Progenitor cell of endocrine pancreas (in vitro differentiated cells): ENCODE results near the gene TRAF7. TPM values are rescaled to one million over a fixed set of nuclear protein-coding genes. Genes with fewer than 3 reads are reported as not detected.
"Not testable (repeated sequence)": the region's sequence is repeated elsewhere in the genome, so short reads cannot be mapped to it uniquely, and the experiment has no call there.

Experiments used
- DNase-seq: peaks from one replicate; pipeline ENCODE4 v3.0.0; 2021; ENCODE audit warnings: low spot score; ENCODE audit not compliant: unreplicated experiment
- H3K27ac Mint-ChIP-seq: 2 replicates; pipeline ENCODE4 v1.8.0; 2021; ENCODE audit warnings: mild to moderate bottlenecking, moderate library complexity, mixed read lengths
- H3K27me3 Mint-ChIP-seq: 2 replicates; pipeline ENCODE4 v1.8.0; 2021; ENCODE audit warnings: mixed read lengths
- H3K36me3 Mint-ChIP-seq: 2 replicates; pipeline ENCODE4 v1.8.0; 2022; ENCODE audit warnings: mixed read lengths; ENCODE audit not compliant: insufficient read depth
- H3K4me1 Mint-ChIP-seq: 2 replicates; pipeline ENCODE4 v1.8.0; 2021; ENCODE audit warnings: low read depth, mixed read lengths
- H3K4me3 Mint-ChIP-seq: 2 replicates; pipeline ENCODE4 v1.8.0; 2021; ENCODE audit warnings: low read depth, mild to moderate bottlenecking, moderate library complexity, mixed read lengths
- H3K9me3 Mint-ChIP-seq: 2 replicates; pipeline ENCODE4 v1.8.0; 2021; ENCODE audit warnings: low read depth, mixed read lengths
- CTCF ChIP-seq: fragments of 200-600 bp; sonication (generic); IDR thresholded peaks from one replicate; pipeline ENCODE4 v1.5.0; 2021; ENCODE audit warnings: antibody characterized with exemption, mild to moderate bottlenecking; ENCODE audit not compliant: unreplicated experiment
- long read RNA-seq: library from polyadenylated mRNA; unstranded; transcript quantifications from one replicate; pipeline ENCODE4 v2.0.0, GENCODE V29; 2020
- total RNA-seq: library from RNA; stranded (reverse); gene quantifications from 2 replicates; pipeline ENCODE4 v1.2.1, GENCODE V29; 2021

TRAF7 gene
- 79.6 and 85.2 TPM in 2 replicates for total RNA-seq
- long read RNA-seq, partial matches to known transcripts: 6 of 10 reads
- long read RNA-seq, other reads (novel, unspliced or antisense): 0 of 10 reads

- H3K36me3 Mint-ChIP-seq: peaks cover 5% of the 10 kb centered on the region
- peaks cover 47% of the 10 kb centered on the region for H3K4me1 Mint-ChIP-seq
- DNase-seq: peak; percentile 97
- H3K27me3 Mint-ChIP-seq: no peaks in the 10 kb centered on the region
- H3K27ac Mint-ChIP-seq: peak within 1 kb of the TSS; percentile 95
- no peak for TF ChIP-seq CTCF
- H3K9me3 Mint-ChIP-seq: no peaks in the 10 kb centered on the region
- H3K4me3 Mint-ChIP-seq: peak within 1 kb of the TSS; percentile 97
Measured at GRCh38 chr16:2155091-2155950, at the start of gene TRAF7. TRAF7 (plus strand) TSS chr16:2155782; CDS start chr16:2163921, 8,139 bp downstream.

DNA sequence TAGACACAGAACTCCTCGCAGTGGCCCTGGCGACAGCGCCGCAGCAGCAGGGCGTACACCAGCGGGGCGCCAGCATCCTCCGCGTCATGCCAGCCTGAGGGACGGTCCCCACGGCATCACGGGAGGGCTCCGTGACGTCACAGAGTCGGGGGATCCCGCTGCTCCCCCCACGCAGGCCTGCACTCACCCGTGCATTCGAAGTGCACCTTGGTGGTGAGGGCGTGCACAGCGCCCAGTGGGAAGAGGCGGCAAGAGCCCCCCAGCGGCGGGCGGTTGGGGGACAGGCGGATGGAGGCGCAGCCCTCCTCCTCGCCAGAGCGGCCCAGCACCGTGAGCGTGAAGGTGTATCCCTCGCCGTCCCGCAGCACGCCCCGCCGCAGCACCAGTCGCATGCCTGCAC is 49.4 kb upstream of the TRAF7 start:
- not testable (repeated sequence) for DNase-seq, H3K36me3 Mint-ChIP-seq, H3K9me3 Mint-ChIP-seq, H3K27ac Mint-ChIP-seq, H3K4me3 Mint-ChIP-seq, H3K27me3 Mint-ChIP-seq, H3K4me1 Mint-ChIP-seq

DNA sequence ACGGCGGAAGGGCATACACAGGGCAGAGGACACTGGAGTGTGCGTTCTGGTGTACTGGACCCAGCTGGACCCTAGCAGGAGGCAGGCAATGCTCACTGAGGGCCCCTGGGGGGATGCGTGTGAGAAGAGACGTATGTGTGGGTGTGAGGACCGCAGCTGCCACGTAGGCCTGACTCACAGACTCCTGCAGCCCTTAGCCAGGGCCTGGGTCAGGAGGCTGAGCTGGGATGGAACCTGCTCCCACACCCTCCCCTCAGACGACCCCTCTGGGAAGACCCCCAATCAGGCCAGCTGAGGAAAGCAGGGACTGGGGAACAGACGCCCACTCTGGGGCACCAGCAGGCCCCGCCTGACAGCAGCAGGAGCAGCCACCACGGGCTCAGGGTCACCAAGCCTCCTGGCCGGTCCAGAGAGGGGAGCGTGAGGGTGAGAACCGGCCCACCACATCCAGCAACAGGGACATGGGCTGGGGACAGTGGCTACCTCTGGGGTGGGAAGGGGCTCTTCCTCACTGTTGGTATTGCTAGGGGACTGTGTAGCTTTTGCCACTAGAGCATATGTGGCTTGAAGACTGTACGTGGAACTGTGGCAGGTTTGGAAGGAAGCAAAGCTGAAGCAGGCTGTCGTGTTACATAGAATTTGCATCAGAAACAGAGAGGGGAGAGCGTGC is 48.3 kb upstream of the TRAF7 start:
- H3K9me3 Mint-ChIP-seq, H3K27me3 Mint-ChIP-seq, H3K4me1 Mint-ChIP-seq, DNase-seq, H3K27ac Mint-ChIP-seq, H3K36me3 Mint-ChIP-seq, H3K4me3 Mint-ChIP-seq: not testable (repeated sequence)

DNA sequence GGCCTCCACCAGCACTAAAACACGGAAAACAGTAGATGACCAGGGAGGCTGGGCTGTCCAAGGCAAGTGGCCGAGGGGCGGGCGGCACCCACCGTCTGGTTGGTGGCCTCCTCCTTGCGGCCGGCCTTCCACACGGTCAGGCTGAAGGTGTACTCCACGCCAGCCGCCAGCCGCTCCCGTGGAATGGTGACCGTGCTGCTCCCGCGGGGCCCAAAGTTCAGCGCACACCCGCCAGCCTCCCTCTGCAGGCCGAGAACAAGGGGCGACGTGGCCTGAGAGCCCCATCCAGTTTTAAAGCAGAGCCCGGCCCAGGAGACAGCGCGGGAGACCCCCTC is 47.8 kb upstream of the TRAF7 start:
- H3K36me3 Mint-ChIP-seq, H3K4me1 Mint-ChIP-seq, H3K9me3 Mint-ChIP-seq, H3K27me3 Mint-ChIP-seq, DNase-seq, H3K27ac Mint-ChIP-seq, H3K4me3 Mint-ChIP-seq: not testable (repeated sequence)

DNA sequence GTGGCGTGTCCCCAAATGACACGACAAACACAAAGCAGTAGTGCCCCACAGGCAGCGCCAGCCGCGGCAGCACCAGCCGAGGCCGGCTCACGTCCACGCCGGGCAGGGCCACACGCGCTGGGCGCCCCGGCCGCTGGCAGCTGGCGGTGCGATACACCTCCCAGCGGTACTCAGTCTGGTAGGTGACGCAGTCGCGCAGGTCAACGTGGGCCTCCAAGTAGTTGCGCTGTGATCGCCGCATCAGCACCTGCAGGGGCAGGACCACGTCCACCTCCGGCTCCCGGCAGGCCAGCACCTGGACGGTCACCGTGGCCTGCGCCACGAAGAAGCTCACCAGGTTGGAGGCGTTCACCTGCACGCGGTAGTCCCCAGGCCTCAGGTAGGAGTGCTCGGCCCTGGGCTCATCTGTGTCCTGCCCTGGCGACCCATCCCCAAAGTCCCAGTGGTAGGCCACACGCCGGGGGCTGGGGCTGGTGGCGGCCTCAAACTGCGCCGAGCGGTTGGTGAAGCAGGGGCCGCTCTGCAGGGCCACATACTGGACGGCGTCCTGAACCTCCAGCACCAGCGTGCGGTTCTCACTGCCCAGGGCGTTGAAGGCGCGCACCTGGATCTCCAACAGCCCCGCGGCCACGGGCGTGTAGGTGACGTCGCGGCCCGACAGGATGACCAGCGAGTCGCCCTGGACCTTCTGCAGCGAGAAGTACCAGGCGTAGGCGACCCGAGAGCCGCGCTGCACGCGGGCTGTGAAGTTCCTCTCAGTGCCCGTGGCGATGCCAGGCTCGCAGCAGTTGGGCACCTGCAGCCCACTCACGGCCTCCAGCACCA is 46.9 kb upstream of the TRAF7 start:
- H3K27me3 Mint-ChIP-seq, DNase-seq, H3K4me3 Mint-ChIP-seq, H3K4me1 Mint-ChIP-seq, H3K9me3 Mint-ChIP-seq, H3K27ac Mint-ChIP-seq, H3K36me3 Mint-ChIP-seq: not testable (repeated sequence)

GRCh38 chr16:2109271-2109580 is 46.4 kb upstream of the TRAF7 start:
- H3K27me3 Mint-ChIP-seq, DNase-seq, H3K36me3 Mint-ChIP-seq, H3K4me3 Mint-ChIP-seq, H3K4me1 Mint-ChIP-seq, H3K9me3 Mint-ChIP-seq, H3K27ac Mint-ChIP-seq: not testable (repeated sequence)

GRCh38 chr16:2109872-2110271 is 45.7 kb upstream of the TRAF7 start:
- not testable (repeated sequence) for H3K27me3 Mint-ChIP-seq, H3K4me1 Mint-ChIP-seq, H3K4me3 Mint-ChIP-seq, H3K27ac Mint-ChIP-seq, H3K36me3 Mint-ChIP-seq, H3K9me3 Mint-ChIP-seq, DNase-seq

DNA sequence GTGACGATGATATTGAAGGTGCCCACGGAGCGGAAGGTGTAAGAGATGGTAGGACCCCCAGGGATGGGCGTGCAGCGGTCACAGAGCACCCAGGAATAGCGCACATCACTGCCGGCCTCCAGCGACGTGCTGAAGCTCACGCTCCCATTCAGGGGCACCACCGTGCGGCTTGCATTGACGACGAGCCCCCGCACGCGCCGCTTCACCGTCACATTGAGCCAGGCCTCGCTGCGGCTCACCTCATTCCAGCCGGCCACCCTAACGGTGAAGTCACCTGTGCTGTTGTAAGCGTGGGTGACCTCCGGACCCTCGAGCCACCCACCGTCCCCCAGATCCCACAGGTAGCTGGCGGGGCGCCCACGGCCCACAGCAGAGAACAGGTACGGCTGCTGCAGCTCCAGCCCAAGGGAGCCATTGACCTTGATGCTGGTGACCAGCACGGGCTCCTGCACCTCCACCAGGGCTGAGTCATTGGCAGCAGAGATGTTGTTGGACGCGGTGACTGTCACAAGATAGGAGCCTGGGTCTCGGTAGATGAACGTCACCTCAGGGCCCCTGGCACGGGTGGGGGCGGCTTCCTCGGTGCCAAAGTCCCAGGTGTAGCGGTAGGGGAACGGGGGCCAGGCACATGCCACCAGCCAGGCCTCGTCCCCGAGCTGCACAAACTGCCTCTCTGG is 45.1 kb upstream of the TRAF7 start:
- H3K4me3 Mint-ChIP-seq, H3K4me1 Mint-ChIP-seq, H3K36me3 Mint-ChIP-seq, H3K27ac Mint-ChIP-seq, DNase-seq, H3K9me3 Mint-ChIP-seq, H3K27me3 Mint-ChIP-seq: not testable (repeated sequence)

- DNase-seq: not testable (repeated sequence)
Measured at GRCh38 chr16:2111009-2111353, 44.6 kb upstream of the TRAF7 start.

GRCh38 chr16:2111412-2112335 is 43.9 kb upstream of the TRAF7 start:
- H3K9me3 Mint-ChIP-seq, H3K4me3 Mint-ChIP-seq, H3K27ac Mint-ChIP-seq, H3K27me3 Mint-ChIP-seq, H3K4me1 Mint-ChIP-seq, DNase-seq, H3K36me3 Mint-ChIP-seq: not testable (repeated sequence)

More at GRCh38 chr16:2111009-2111353, 44.6 kb upstream of the TRAF7 start:
- H3K27me3 Mint-ChIP-seq, H3K4me3 Mint-ChIP-seq, H3K36me3 Mint-ChIP-seq, H3K4me1 Mint-ChIP-seq, H3K9me3 Mint-ChIP-seq, H3K27ac Mint-ChIP-seq: not testable (repeated sequence)
